Panc1 (cell line): ENCODE results near the gene HES6. TPM values are rescaled to one million over a fixed set of nuclear protein-coding genes. Genes with fewer than 3 reads are reported as not detected.

Source experiments
- ATAC-seq: fragments of 200-7000 bp; cut with Tn5 transposase; 2 replicates; pipeline ENCODE4 v1.9.1; 2020; ENCODE audit warnings: mild to moderate bottlenecking, moderate library complexity
- BruUV-seq: library from RNA; stranded (reverse); fragments of 400-500 nt; replicated peaks from 2 replicates; lab custom pipeline; 2021; lab: Mats Ljungman, UMichigan
- CTCF ChIA-PET: fragments of 300-600 bp; sonication (Branson Sonifier 250); formaldehyde crosslinking; loops from one replicate; lab custom pipeline; 2022; ENCODE audit warnings: antibody characterized with exemption; lab: Charles Lee
- POLR2A ChIA-PET: fragments of 300-600 bp; sonication (Branson Sonifier 250); formaldehyde crosslinking; loops from one replicate; lab custom pipeline; 2022; ENCODE audit warnings: antibody characterized with exemption; lab: Charles Lee
- DNase-seq: peaks from one replicate; pipeline ENCODE4 v3.0.0-alpha.2; 2010; ENCODE audit warnings: low read depth, low spot score
- H3K27ac ChIP-seq: 2 replicates; pipeline ENCODE4 v1.5.1; 2011; ENCODE audit warnings: mild to moderate bottlenecking, low read length, inconsistent platforms
- H3K27me3 ChIP-seq: fragments of 200-500 bp; sonication (Bioruptor generic); 2 replicates; pipeline ENCODE4 v1.6.0; 2014; ENCODE audit warnings: low read length, inconsistent platforms; ENCODE audit not compliant: control insufficient read depth, insufficient read depth
- H3K36me3 ChIP-seq: fragments of 200-500 bp; sonication (Bioruptor generic); 2 replicates; pipeline ENCODE4 v1.5.1; 2014; ENCODE audit warnings: inconsistent platforms, mild to moderate bottlenecking, low read length, moderate library complexity; ENCODE audit not compliant: control insufficient read depth, insufficient read depth
- H3K4me1 ChIP-seq: 2 replicates; pipeline ENCODE4 v1.5.1; 2011; ENCODE audit warnings: inconsistent platforms, mild to moderate bottlenecking, low read length, moderate library complexity; ENCODE audit not compliant: control insufficient read depth, insufficient read depth
- H3K4me3 ChIP-seq, 2 experiments: 2 replicates each; pipeline ENCODE4 v1.5.1; 2011 to 2012; ENCODE audit warnings: low read depth in 2 of 2, low read length in 2 of 2, mild to moderate bottlenecking in 2 of 2, inconsistent platforms in 1 of 2, moderate library complexity in 1 of 2
- H3K9me3 ChIP-seq: fragments of 200-500 bp; sonication (Bioruptor generic); 2 replicates; pipeline ENCODE4 v1.5.1; 2014; ENCODE audit warnings: low read depth, mild to moderate bottlenecking, inconsistent platforms, low read length, moderate library complexity; ENCODE audit not compliant: control insufficient read depth, insufficient read depth
- CTCF ChIP-seq: fragments of 450-650 bp; IDR thresholded peaks from 2 replicates; pipeline ENCODE4 v1.5.1; 2017; ENCODE audit warnings: mild to moderate bottlenecking
- POLR2AphosphoS5 ChIP-seq: IDR thresholded peaks from 2 replicates; pipeline ENCODE4 v1.6.1; 2012; ENCODE audit warnings: mild to moderate bottlenecking, low read depth, low read length, moderate library complexity
- SIN3A ChIP-seq: IDR thresholded peaks from 2 replicates; pipeline ENCODE4 v1.6.1; 2012; ENCODE audit warnings: low read depth, mild to moderate bottlenecking, low read length, moderate library complexity, borderline replicate concordance; ENCODE audit not compliant: insufficient read depth
- TCF7L2 ChIP-seq: IDR thresholded peaks from 2 replicates; pipeline ENCODE4 v1.6.1; 2011; ENCODE audit warnings: mild to moderate bottlenecking, low read depth, low read length, inconsistent platforms
- in situ Hi-C: cut with HindIII; loops from 2 replicates; pipeline ENCODE4 v1.10.0; 2016; ENCODE audit warnings: low sequenced_read_pairs, low pct_unique_long_range_greater_than_20kb
- intact Hi-C: fragments of 100-400 bp; cut with micrococcal nuclease; formaldehyde crosslinking; loops from one replicate; pipeline ENCODE4 v1.10.0; 2022; ENCODE audit not compliant: unreplicated experiment
- total RNA-seq: library from RNA; stranded (reverse); gene quantifications from one replicate; pipeline ENCODE4 v1.2.1, GENCODE V29; 2021; ENCODE audit not compliant: unreplicated experiment
- TF ChIP-seq, protein P1 (sequence below), 2 experiments: IDR thresholded peaks; 2 replicates each; pipeline ENCODE4 v1.6.1; 2011 to 2012; ENCODE audit warnings: low read depth in 2 of 2, control low read depth in 1 of 2, low read length in 1 of 2, mild to moderate bottlenecking in 1 of 2, moderate library complexity in 1 of 2; ENCODE audit not compliant: insufficient read depth in 1 of 2

The HES6 gene
- total RNA-seq, 1 experiment from 2014 or later = 42.0 TPM

DNA sequence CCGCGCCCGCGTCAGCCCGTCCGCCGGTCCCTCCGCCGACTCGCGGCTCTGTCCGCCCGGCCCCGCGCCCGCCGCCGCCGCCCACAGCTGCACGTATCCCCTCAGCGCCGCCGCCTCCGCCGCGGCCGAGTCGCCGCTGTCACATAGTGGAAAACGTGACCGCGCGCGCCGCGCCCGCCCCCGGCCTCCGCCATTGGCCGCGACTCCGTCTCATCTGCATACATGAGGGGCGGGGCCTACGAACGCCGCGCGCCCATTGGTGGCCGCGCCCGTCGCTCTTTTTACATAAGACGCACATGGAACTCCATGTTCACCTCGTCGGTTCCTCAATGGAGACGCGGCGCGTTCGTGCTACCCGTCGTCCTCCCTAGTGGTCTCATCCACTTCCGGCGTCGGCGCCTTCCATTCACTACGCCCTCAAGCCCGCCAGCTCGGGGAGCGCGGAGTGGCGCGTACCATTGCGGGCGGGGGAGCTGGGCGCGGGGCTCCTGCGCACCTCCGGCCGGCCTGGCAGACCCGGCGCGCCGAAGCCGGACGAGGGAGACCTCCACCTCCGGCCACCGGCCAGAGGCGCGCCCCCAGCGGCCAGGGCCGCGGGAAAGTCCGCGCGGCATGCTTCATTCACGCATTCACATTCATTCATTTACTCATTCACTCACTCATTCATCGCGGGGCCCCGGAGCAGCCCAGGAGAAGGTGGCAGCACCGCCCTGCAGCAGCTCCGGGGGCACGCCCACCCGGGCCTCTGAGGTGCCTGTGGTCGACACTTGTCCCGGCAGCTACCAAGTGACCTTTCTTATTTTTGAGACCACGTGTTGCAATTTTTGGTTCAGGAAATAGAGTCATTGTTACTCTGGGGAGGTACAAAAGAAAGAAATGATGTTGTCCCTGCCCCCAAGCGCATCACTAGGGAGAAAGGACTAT lies 49.1 kb upstream of the HES6 start:
- ChIA-PET CTCF (interaction anchor here (0.6 kb wide), 1 partner anchor 131 kb away, joined by 4 read pairs; no protein-coding TSS in a partner anchor), POLR2A (interaction anchor here (0.6 kb wide), 1 partner anchor 555 kb away, joined by 3 read pairs; no protein-coding TSS in a partner anchor)
- intact Hi-C loops (no loop called here), in situ Hi-C loops (no loop called here)
- Histone ChIP-seq H3K4me1 (peaks cover 35% of the 10 kb centered on the region), H3K27ac (peak overlapping the region; percentile 72), H3K36me3 (no peaks in the 10 kb centered on the region; the same call in 1 of the 2 replicates), H3K27me3 (no peaks in the 10 kb centered on the region), H3K4me3 (peak overlapping the region; percentile 55 to 82), H3K9me3 (no peaks in the 10 kb centered on the region)
- BruUV-seq = no TSS peak
- DNase-seq = peak; percentile 65
- ATAC-seq = peak; percentile 92
- TF ChIP-seq, protein P1, sequence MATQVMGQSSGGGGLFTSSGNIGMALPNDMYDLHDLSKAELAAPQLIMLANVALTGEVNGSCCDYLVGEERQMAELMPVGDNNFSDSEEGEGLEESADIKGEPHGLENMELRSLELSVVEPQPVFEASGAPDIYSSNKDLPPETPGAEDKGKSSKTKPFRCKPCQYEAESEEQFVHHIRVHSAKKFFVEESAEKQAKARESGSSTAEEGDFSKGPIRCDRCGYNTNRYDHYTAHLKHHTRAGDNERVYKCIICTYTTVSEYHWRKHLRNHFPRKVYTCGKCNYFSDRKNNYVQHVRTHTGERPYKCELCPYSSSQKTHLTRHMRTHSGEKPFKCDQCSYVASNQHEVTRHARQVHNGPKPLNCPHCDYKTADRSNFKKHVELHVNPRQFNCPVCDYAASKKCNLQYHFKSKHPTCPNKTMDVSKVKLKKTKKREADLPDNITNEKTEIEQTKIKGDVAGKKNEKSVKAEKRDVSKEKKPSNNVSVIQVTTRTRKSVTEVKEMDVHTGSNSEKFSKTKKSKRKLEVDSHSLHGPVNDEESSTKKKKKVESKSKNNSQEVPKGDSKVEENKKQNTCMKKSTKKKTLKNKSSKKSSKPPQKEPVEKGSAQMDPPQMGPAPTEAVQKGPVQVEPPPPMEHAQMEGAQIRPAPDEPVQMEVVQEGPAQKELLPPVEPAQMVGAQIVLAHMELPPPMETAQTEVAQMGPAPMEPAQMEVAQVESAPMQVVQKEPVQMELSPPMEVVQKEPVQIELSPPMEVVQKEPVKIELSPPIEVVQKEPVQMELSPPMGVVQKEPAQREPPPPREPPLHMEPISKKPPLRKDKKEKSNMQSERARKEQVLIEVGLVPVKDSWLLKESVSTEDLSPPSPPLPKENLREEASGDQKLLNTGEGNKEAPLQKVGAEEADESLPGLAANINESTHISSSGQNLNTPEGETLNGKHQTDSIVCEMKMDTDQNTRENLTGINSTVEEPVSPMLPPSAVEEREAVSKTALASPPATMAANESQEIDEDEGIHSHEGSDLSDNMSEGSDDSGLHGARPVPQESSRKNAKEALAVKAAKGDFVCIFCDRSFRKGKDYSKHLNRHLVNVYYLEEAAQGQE (IDR thresholded peaks at IDR 0.05; ENCODE audit: insufficient read depth in 1 of 2, low read depth in 2 of 2, low read length in 1 of 2) = no peak
- TF ChIP-seq TCF7L2 = peak; percentile 90
- TF ChIP-seq POLR2AphosphoS5 = 0 out of 2 replicates have a peak, but pooled peaks have one; percentile 38
- TF ChIP-seq SIN3A = peak; percentile 95
- no peak for TF ChIP-seq CTCF

DNA sequence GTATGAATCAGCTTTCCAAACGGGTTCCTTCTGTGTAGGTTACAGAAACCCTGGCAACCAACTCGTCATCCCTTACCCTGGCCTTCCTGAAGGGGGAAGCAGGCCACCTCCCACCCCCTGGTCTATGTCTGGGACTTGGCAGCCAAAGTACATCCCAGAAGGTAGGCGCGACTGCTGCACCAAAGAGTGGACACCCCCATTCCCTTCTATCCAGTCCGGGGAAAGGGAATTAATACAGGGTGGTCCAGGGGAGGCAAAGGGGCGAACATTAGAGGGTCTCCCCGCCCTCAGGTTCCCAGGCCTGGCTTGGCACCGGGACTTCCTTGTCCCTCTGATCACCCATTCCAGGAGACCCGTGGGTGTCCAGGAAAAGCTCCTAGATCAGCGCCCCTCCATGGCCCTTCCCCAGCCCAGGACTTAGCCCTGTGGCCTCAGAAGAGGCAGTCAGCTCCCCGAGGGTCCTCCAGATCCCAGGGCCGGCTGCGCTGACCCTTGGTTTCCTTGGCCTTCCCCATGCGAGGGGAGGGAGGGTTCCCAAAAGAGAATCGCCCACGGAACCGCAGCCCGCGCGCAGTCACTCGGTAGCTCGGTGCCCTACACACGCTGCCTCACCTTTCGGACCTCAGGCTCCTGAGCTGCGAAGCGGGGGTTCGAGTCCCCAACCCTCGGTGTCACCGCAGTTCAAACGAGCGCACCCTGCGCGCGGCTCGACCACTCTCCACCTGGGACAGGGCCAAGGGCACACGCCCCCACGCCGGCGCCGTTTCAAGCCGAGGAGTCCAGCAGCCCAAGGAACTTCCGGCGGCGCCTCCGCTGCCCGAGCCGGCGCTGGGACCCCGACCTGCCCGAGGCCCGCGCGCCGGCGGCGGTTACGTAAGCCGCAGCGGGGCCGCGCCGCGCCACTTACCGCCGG lies 48.2 kb upstream of the HES6 start, which contains the start of gene PER2:
Gene PER2 (minus strand): TSS at position 874 of the 913 bp plus-strand sequence. CDS start 10,674 bp downstream, outside the sequence.
- intact Hi-C loops (no loop called here), in situ Hi-C loops (no loop called here)
- no peak for DNase-seq
- H3K36me3 ChIP-seq = no peaks in the 10 kb centered on the region; the same call in 1 of the 2 replicates
- CTCF ChIA-PET = no interaction called here
- H3K9me3 ChIP-seq = no peaks in the 10 kb centered on the region
- BruUV-seq = no TSS peak
- H3K4me1 ChIP-seq = peaks cover 35% of the 10 kb centered on the region
- H3K27me3 ChIP-seq = no peaks in the 10 kb centered on the region
- H3K27ac ChIP-seq = peak within 1 kb of the TSS; percentile 89
- peak within 1 kb of the TSS; percentile 82 to 87 for H3K4me3 ChIP-seq
- POLR2A ChIA-PET = interaction anchor here (0.6 kb wide), 1 partner anchor 554 kb away, joined by 3 read pairs; no protein-coding TSS in a partner anchor
- peak; percentile 65 for ATAC-seq
- TF ChIP-seq TCF7L2 (no peak), SIN3A (no peak), POLR2AphosphoS5 (no peak), CTCF (no peak; the same call in 1 of the 2 replicates)
- TF ChIP-seq, protein P1 (IDR thresholded peaks at IDR 0.05; ENCODE audit: insufficient read depth in 1 of 2, low read depth in 2 of 2, low read length in 1 of 2) = no peak
